OCI-LY7 (cell line): ENCODE measurements around the gene SLC25A13. TPM values are rescaled to one million over a fixed set of nuclear protein-coding genes. Genes with fewer than 3 reads are reported as not detected.

Experiments used
- BruUV-seq: library from RNA; stranded (reverse); fragments of 400-500 nt; replicated peaks from 2 replicates; lab custom pipeline; 2021; lab: Mats Ljungman, UMichigan
- CTCF ChIA-PET: fragments of 300-600 bp; sonication (Branson Sonifier 250); formaldehyde crosslinking; loops from one replicate; lab custom pipeline; 2022; ENCODE audit warnings: antibody characterized with exemption; ENCODE audit not compliant: unreplicated experiment; lab: Charles Lee
- POLR2A ChIA-PET: fragments of 300-600 bp; sonication (Branson Sonifier 250); formaldehyde crosslinking; loops from one replicate; lab custom pipeline; 2022; ENCODE audit warnings: antibody characterized with exemption; lab: Charles Lee
- DNase-seq: peaks from one replicate; pipeline ENCODE4 v3.0.0-alpha.2; 2015; ENCODE audit warnings: low spot score
- H2AFZ ChIP-seq: fragments of 200-600 bp; sonication (generic), shearing (Covaris generic); 2 replicates; pipeline ENCODE4 v1.6.1; 2014; ENCODE audit warnings: mild to moderate bottlenecking, antibody characterized with exemption, low read length, moderate library complexity
- H3K27ac ChIP-seq: fragments of 200-600 bp; sonication (generic); 2 replicates; pipeline ENCODE4 v1.5.1; 2014; ENCODE audit warnings: mixed run types, low read depth, mild to moderate bottlenecking, moderate library complexity, low read length, inconsistent platforms; ENCODE audit not compliant: poor library complexity, severe bottlenecking
- H3K36me3 ChIP-seq: fragments of 200-600 bp; sonication (generic); 2 replicates; pipeline ENCODE4 v1.6.1; 2014; ENCODE audit warnings: mild to moderate bottlenecking, antibody characterized with exemption, low read length, moderate library complexity, mixed read lengths; ENCODE audit not compliant: insufficient read depth
- H3K4me1 ChIP-seq: fragments of 200-600 bp; sonication (generic); 2 replicates; pipeline ENCODE4 v1.5.1; 2014; ENCODE audit warnings: mild to moderate bottlenecking, low read length; ENCODE audit not compliant: insufficient read depth, poor library complexity, severe bottlenecking
- H3K4me2 ChIP-seq: fragments of 200-600 bp; sonication (generic); 2 replicates; pipeline ENCODE4 v1.6.1; 2014; ENCODE audit warnings: mild to moderate bottlenecking, low read length
- H3K4me3 ChIP-seq: fragments of 200-600 bp; sonication (generic); 2 replicates; pipeline ENCODE4 v1.5.1; 2014; ENCODE audit warnings: mild to moderate bottlenecking, low read depth, low read length; ENCODE audit not compliant: poor library complexity, severe bottlenecking
- H3K79me2 ChIP-seq: fragments of 200-600 bp; sonication (generic); 2 replicates; pipeline ENCODE4 v1.6.1; 2016; ENCODE audit warnings: low read depth, mild to moderate bottlenecking, low read length, moderate library complexity, mixed read lengths; ENCODE audit not compliant: insufficient read depth
- H3K9me2 ChIP-seq: fragments of 200-600 bp; sonication (generic); 2 replicates; pipeline ENCODE4 v1.6.1; 2016; ENCODE audit warnings: mild to moderate bottlenecking, low read length, mixed read lengths; ENCODE audit not compliant: insufficient read depth
- H3K9me3 ChIP-seq: fragments of 200-600 bp; sonication (generic); 2 replicates; pipeline ENCODE4 v1.6.1; 2014; ENCODE audit warnings: mild to moderate bottlenecking, mixed run types, low read length, mixed read lengths
- H4K20me1 ChIP-seq: fragments of 200-600 bp; sonication (generic); 2 replicates; pipeline ENCODE4 v1.6.1; 2014; ENCODE audit warnings: mild to moderate bottlenecking, antibody characterized with exemption, low read length, moderate library complexity, mixed read lengths; ENCODE audit not compliant: insufficient read depth
- EZH2phosphoT487 ChIP-seq: fragments of 200-600 bp; sonication (generic); IDR thresholded peaks from 2 replicates; pipeline ENCODE4 v1.6.1; 2018; ENCODE audit warnings: low read depth, borderline replicate concordance, mild to moderate bottlenecking, mixed run types, antibody characterized with exemption, low read length, moderate library complexity, mixed read lengths
- intact Hi-C: fragments of 100-400 bp; cut with micrococcal nuclease; formaldehyde crosslinking; loops from one replicate; pipeline ENCODE4 v1.10.0; 2022; ENCODE audit not compliant: unreplicated experiment
- total RNA-seq, 2 experiments: library from RNA; depleted of rRNA in 1 of 2; stranded (reverse); fragments of >200 nt in 1 of 2; shearing (Covaris generic) in 1 of 2; gene quantifications; 2 replicates each; pipeline ENCODE4 v1.2.3, GENCODE V29; 2014 to 2022
- TF ChIP-seq, protein P1 (sequence below): fragments of 200-600 bp; sonication (generic); conservative IDR thresholded peaks from 2 replicates; pipeline ENCODE4 v1.5.1; 2014; ENCODE audit warnings: mild to moderate bottlenecking, antibody characterized with exemption, low read length, moderate library complexity, mixed read lengths

SLC25A13 gene
- total RNA-seq, 2 experiments from 2014 or later: 0.63 TPM; not detected in 1

DNA sequence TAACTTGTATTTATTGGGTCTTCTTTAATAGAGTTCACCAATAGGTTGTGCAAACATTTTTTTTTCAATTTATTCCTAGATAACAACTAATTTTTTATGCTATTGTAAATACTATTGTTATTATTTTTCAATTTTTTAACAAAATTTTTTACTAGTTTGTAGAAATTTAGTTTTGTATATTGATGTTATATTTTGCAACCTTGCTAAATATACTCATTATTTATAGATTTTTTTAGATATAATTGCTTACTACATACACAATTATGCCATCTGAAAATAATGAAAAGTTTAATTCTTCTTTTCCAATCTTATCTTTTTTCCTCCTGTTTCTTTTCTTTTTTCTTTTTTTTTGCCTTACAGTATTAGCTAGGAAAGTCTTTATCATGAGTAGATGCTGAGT is 216.9 kb downstream of the SLC25A13 start:
- Histone ChIP-seq H3K4me3 (no peak overlapping the region), H3K36me3 (no peaks in the 10 kb centered on the region), H3K4me2 (no peak overlapping the region), H3K9me3 (no peaks in the 10 kb centered on the region), H3K9me2 (no peaks in the 10 kb centered on the region), H3K4me1 (no peaks in the 10 kb centered on the region), H2AFZ (no peak overlapping the region), H3K79me2 (no peaks in the 10 kb centered on the region), H4K20me1 (no peaks in the 10 kb centered on the region), H3K27ac (no peak overlapping the region)
- no TSS peak for BruUV-seq
- ChIA-PET CTCF (no interaction called here), POLR2A (no interaction called here)
- DNase-seq: no peak
- no peak for TF ChIP-seq EZH2phosphoT487
- TF ChIP-seq, protein P1, sequence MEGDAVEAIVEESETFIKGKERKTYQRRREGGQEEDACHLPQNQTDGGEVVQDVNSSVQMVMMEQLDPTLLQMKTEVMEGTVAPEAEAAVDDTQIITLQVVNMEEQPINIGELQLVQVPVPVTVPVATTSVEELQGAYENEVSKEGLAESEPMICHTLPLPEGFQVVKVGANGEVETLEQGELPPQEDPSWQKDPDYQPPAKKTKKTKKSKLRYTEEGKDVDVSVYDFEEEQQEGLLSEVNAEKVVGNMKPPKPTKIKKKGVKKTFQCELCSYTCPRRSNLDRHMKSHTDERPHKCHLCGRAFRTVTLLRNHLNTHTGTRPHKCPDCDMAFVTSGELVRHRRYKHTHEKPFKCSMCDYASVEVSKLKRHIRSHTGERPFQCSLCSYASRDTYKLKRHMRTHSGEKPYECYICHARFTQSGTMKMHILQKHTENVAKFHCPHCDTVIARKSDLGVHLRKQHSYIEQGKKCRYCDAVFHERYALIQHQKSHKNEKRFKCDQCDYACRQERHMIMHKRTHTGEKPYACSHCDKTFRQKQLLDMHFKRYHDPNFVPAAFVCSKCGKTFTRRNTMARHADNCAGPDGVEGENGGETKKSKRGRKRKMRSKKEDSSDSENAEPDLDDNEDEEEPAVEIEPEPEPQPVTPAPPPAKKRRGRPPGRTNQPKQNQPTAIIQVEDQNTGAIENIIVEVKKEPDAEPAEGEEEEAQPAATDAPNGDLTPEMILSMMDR: no peak
- intact Hi-C loops: no loop called here

DNA sequence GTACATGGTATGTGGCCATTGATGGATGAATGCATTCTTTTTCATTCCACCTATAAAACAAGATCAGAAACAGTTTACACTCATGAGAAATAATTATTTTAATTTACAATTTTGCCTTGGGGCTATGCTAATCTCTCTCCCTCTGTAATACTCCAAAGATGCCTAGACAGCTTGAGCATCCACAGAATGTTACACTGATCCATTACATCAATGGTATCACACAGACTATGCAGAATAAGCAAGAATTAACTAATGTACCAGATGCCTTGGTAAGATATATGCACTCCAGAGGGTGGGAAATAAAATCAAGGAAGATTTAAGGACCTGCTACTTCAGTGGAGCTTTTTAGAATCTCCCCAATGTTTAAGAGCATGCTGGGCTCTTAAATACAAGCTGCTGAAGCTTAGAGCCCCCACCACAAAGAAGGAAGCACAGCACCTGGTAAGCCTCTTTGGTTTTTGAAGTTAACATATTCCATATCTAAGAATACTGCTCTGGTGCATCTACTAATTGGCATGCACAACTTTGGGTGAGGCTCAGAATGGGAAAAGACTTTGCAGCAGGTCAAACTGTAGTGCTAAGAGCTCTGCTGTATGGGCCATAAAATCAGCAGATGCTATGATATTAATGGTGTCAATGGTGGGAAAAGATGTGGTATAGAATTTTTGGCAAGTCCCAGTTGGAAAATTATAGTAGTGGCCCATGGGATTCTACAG is 219.6 kb downstream of the SLC25A13 start:
- intact Hi-C loops: no loop called here
- Histone ChIP-seq H3K9me3 (no peaks in the 10 kb centered on the region), H3K4me1 (no peaks in the 10 kb centered on the region), H3K9me2 (no peaks in the 10 kb centered on the region), H3K4me2 (no peak overlapping the region), H3K36me3 (no peaks in the 10 kb centered on the region), H3K79me2 (no peaks in the 10 kb centered on the region), H2AFZ (no peak overlapping the region), H3K4me3 (no peak overlapping the region), H3K27ac (no peak overlapping the region), H4K20me1 (no peaks in the 10 kb centered on the region)
- no peak for TF ChIP-seq EZH2phosphoT487
- TF ChIP-seq, protein P1: no peak
- CTCF ChIA-PET: no interaction called here
- POLR2A ChIA-PET: interaction anchor here (0.6 kb wide), 1 partner anchor 877 kb away, joined by 3 read pairs; no protein-coding TSS in a partner anchor
- DNase-seq: no peak
- BruUV-seq: no TSS peak

DNA sequence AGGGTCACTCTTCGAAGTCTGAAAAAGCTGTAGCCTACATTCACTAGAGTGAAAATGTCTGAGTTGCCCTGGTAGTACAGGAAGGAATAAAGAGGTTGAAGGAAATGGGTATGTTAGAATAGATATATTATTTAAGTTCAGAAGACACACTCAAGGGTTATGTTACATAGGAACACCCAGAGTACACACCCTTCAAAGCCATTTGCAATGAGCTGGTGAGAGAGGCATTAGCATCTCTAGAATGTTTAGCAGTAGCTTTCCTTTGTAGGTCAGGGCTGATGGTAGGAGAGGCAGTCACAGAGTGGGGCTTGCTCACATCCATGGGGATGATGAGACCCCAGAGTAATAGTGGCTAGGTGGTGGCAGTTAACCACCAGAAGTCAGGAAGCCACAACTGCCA is 221.2 kb downstream of the SLC25A13 start:
- Histone ChIP-seq H3K4me3 (no peak overlapping the region), H3K79me2 (no peaks in the 10 kb centered on the region), H3K4me1 (no peaks in the 10 kb centered on the region), H3K9me3 (no peaks in the 10 kb centered on the region), H3K9me2 (no peaks in the 10 kb centered on the region), H3K4me2 (no peak overlapping the region), H3K36me3 (no peaks in the 10 kb centered on the region), H4K20me1 (no peaks in the 10 kb centered on the region), H3K27ac (no peak overlapping the region), H2AFZ (no peak overlapping the region)
- POLR2A ChIA-PET: no interaction called here
- no peak for DNase-seq
- BruUV-seq: no TSS peak
- CTCF ChIA-PET: interaction anchor here (0.6 kb wide), 1 partner anchor 100 kb away, joined by 3 read pairs; no protein-coding TSS in a partner anchor
- TF ChIP-seq, protein P1: no peak
- no peak for TF ChIP-seq EZH2phosphoT487
- intact Hi-C loops: no loop called here
